GM10248 (cell line): ENCODE measurements around the gene YES1.
"Not testable (repeated sequence)": the region's sequence is repeated elsewhere in the genome, so short reads cannot be mapped to it uniquely, and the experiment has no call there.

Experiments used
- CTCF ChIA-PET: fragments of 300-600 bp; sonication (Branson Sonifier 250); formaldehyde crosslinking; extraction: SDS; loops from one replicate; lab custom pipeline; 2021; ENCODE audit warnings: antibody characterized with exemption; lab: Yijun Ruan, JAX
- POLR2A ChIA-PET: fragments of 350-650 bp; sonication (Branson Sonifier 250); formaldehyde crosslinking; extraction: SDS; loops from one replicate; lab custom pipeline; 2020; ENCODE audit warnings: antibody characterized with exemption; lab: Yijun Ruan, JAX
- DNase-seq: peaks from one replicate; pipeline ENCODE4 v3.0.0; 2012; ENCODE audit errors: extremely low spot score
- TF ChIP-seq, protein P1 (sequence below): IDR thresholded peaks from 2 replicates; pipeline ENCODE4 v1.5.1; 2012; ENCODE audit warnings: mild to moderate bottlenecking, low read depth; ENCODE audit errors: extremely low read depth, missing control alignments, control extremely low read depth

The YES1 gene

DNA sequence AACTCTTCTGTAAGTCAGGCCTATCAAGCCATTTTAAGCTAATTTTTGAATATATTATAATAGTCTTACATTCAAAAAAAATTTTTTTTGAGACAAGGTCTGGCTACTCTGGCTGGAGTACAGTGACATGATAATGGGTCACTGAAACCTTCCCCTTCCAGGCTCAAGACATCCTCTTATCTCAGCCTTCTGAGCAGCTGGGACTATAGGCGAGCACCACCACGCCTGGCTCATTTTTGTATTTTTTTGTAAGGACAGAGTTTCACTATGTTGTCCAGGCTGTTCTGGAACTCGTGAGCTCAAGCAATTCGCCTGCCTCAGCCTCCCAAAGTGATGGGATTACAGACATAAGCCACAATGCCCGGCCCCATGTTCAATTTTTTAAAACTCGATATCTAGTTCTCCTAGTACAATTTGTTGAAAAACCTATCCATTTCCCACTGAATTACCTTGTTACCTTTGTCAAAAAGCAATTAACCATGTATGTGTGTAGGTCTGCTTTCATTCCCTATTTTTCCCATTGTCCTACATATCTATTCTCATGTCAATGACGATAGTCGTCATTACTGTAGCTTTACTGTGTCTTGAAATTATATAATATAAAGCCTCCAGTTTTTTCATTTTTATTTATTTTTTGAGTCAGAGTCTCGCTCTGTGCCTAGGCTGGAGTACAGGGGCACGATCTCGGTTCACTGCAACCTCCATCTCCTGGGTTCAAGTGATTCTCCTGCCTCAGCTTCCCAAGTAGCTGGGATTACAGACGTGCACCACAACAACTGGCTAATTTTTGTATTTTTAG is 44.8 kb downstream of the YES1 start:
- CTCF ChIA-PET: interaction anchor here (1.1 kb wide), 1 partner anchor 63 kb away, joined by 3 read pairs; no protein-coding TSS in a partner anchor
- POLR2A ChIA-PET: no interaction called here
- TF ChIP-seq, protein P1, sequence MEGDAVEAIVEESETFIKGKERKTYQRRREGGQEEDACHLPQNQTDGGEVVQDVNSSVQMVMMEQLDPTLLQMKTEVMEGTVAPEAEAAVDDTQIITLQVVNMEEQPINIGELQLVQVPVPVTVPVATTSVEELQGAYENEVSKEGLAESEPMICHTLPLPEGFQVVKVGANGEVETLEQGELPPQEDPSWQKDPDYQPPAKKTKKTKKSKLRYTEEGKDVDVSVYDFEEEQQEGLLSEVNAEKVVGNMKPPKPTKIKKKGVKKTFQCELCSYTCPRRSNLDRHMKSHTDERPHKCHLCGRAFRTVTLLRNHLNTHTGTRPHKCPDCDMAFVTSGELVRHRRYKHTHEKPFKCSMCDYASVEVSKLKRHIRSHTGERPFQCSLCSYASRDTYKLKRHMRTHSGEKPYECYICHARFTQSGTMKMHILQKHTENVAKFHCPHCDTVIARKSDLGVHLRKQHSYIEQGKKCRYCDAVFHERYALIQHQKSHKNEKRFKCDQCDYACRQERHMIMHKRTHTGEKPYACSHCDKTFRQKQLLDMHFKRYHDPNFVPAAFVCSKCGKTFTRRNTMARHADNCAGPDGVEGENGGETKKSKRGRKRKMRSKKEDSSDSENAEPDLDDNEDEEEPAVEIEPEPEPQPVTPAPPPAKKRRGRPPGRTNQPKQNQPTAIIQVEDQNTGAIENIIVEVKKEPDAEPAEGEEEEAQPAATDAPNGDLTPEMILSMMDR: no peak
- DNase-seq: no peak

DNA sequence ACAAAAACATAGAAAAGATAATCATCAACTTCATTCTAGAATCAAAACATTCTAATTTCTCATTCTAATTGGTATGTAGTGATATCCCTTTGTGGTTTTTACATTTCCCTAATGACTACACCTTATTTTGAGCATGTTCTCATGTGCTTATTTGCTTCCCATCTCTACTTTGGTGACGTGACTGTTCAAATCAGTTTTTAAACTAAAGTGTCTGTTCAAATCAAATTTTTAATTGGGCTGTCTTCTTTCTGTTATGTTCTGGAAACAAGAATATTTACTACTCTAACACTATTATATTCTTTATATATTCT is 45.5 kb downstream of the YES1 start:
- no peak for DNase-seq
- TF ChIP-seq, protein P1: no peak
- POLR2A ChIA-PET: no interaction called here
- CTCF ChIA-PET: no interaction called here

DNA sequence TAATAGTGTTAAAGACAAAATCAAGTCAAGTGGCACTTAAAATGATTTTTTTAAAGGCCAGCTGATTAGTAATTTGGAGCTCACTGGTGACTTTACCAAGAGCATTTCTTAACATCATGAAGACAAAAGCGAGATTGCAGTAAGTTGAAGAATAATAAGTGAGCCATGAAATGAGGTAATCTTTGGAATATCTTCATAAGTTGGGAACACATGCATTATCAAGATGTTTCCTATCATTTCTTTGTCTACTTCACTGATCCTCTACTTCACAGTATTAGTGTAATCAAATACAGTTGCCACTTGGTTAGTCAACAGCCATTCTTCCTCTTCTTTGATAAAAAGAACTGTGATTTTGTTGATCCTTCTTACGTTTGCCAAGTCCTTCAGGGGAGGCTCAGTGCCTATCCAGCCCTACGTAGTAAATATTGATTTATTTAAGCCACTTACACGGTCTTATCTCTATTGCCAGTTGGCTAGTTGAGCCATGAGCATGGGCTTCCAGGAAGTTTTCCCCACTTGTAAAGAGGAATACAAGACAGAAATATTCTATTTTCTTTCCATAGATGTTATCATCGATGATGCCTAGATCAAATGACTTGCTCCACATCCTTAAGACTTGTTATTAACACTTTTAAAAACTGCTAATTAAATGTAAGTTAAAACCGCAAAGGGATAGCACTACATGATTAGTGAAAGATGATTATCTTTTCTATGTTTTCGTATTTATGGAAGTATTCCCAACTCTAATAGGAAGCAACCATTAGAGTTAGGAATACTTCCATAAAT is 46.1 kb downstream of the YES1 start:
- CTCF ChIA-PET: interaction anchor here (1.3 to 1.5 kb wide), 2 partner anchors 11 to 26 kb away, joined by 3 read pairs; no protein-coding TSS in a partner anchor
- POLR2A ChIA-PET: no interaction called here
- TF ChIP-seq, protein P1: no peak
- DNase-seq: no peak

DNA sequence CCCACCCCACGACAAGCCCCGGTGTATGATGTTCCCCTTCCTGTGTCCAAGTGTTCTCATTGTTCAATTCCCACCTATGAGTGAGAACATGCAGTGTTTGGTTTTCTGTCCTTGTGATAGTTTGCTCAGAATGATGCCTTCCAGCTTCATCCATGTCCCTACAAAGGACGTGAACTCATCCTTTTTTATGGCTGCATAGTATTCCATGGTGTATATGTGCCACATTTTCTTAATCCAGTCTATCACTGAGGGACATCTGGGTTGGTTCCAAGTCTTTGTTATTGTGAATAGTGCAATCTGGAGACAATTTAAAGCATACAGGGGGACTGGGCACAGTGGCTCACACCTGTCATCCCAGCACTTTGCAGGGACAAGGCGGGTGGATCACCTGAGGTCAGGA is 52.2 kb downstream of the YES1 start:
- CTCF ChIA-PET, DNase-seq, POLR2A ChIA-PET: not testable (repeated sequence)

DNA sequence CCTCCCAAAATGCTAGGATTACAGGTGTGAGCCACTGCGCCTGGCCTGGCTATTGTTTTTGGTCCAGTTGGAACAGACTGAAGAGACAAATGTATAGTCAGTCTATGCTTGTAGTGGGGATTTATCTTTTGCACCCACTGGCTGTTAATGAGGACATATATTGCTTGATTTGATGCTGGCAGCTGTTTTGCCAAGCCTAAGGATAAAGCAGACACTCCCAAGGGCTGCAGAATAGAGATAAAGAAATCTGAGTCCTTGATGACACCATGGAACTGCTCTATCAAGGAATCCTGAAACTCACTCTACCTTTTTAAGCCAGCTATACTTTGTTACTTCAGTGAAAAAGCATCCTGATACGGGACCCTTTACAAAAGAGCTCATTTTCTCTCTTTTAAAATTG is 56.5 kb downstream of the YES1 start:
- POLR2A ChIA-PET: no interaction called here
- CTCF ChIA-PET: interaction anchor here (0.8 to 2.0 kb wide), 6 partner anchors 10 to 84 kb away, joined by 3 to 7 read pairs (median 3); no protein-coding TSS in a partner anchor
- no peak for DNase-seq
- TF ChIP-seq, protein P1: no peak

DNA sequence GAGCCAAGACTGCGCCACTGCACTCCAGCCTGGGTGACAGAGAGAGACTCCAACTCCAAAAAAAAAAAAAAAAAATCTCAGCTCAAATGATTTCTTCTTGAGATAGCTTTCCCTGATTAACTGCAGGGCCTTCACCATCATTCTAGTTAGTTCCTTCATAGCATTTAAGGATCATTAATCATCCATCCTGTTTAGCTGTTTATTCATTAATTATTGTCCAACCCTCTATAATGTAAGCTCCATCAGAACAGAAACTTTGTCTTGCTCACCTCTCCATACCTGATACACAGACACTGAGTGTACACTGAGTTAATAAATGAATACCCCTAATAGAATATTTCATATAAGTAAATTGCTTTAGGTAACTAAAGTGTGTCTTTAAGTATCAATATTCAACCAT is 57.4 kb downstream of the YES1 start:
- no peak for DNase-seq
- POLR2A ChIA-PET: no interaction called here
- CTCF ChIA-PET: interaction anchor here (0.6 to 2.0 kb wide), 11 partner anchors 10 to 85 kb away, joined by 3 to 8 read pairs (median 3); partner anchors contain the start of gene ENOSF1
- TF ChIP-seq, protein P1: no peak

DNA sequence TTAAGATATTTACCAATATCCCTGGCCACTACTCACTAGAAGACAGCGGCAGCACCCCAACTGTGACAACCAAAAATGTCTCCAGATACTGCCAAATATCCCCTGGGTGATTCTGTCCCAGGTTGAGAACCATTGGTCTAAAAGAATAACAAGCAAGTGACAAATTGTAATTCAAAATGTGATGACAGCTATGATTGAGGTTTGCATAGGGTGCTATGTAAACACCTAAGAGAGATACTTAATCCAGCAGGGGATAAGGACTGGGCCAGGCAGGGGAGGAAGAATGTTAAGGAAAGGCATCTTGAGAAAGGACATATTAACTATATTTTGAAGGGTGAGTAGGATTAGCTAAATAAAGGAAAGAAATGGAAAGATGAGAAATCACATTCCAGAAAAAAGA is 61.6 kb downstream of the YES1 start:
- no peak for DNase-seq
- ChIA-PET POLR2A (no interaction called here), CTCF (no interaction called here)
- TF ChIP-seq, protein P1: no peak
